GM19328 (cell line): ENCODE results near the gene AMN1.
"Not testable (repeated sequence)": the region's sequence is repeated elsewhere in the genome, so short reads cannot be mapped to it uniquely, and the experiment has no call there.

Experiments used
- ATAC-seq: cut with Tn5 transposase; IDR thresholded peaks from one replicate; pipeline ENCODE4 v1.9.1; 2021; ENCODE audit warnings: mild to moderate bottlenecking, moderate library complexity; ENCODE audit not compliant: unreplicated experiment

Gene AMN1

GRCh38 chr12:31728917-31729640 is at the start of gene AMN1:
Gene AMN1, minus strand, starts transcription at chr12:31729021. Its CDS starts 13 bp downstream, at chr12:31729008.
- ATAC-seq = peak; percentile 98

DNA sequence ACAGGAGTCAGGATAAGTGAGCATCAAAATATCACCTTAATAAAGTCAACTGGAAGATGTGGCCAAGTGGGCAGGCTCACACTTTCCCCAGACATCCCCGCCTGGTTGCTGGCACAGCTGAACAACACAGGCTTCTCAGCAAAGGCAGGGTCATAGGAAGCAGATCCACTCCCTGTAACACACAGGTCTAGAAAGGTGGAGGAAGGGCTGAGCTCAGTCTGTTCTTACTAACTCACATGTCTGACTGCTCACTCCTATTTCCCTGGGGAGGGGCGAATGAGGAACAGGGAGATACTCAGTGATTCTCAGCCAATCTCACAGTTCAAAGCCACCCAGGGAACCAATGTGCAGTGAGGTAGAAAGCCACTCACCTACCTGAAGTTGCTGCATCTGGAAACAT is 45.0 kb upstream of the AMN1 start:
- peak; percentile 49 for ATAC-seq

- no peak for ATAC-seq
Measured at GRCh38 chr12:31773223-31773750, 44.5 kb upstream of the AMN1 start.

GRCh38 chr12:31772685-31773222 is 43.9 kb upstream of the AMN1 start:
- no peak for ATAC-seq

- no peak for ATAC-seq
Measured at GRCh38 chr12:31772186-31772585, 43.4 kb upstream of the AMN1 start.

GRCh38 chr12:31768046-31768445 is 39.2 kb upstream of the AMN1 start:
- ATAC-seq = no peak

DNA sequence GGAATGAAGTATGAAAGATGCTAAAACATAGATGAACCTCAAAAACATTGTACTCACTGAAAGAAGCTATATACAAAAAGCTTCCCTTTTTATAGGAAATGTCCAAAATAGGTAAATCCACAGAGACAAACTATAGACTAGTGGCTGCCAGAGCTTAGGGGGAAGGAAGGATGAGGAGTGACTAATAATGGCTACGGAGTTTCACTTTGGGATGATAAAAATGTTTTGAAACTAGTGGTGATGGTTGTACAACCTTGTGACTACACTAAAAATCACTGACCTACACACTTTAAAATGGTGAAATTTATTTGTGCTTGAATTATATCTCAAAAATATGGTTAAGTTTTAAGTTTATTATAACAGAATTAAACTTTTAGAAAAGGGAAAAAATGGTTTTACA is 37.1 kb upstream of the AMN1 start:
- ATAC-seq = no peak

DNA sequence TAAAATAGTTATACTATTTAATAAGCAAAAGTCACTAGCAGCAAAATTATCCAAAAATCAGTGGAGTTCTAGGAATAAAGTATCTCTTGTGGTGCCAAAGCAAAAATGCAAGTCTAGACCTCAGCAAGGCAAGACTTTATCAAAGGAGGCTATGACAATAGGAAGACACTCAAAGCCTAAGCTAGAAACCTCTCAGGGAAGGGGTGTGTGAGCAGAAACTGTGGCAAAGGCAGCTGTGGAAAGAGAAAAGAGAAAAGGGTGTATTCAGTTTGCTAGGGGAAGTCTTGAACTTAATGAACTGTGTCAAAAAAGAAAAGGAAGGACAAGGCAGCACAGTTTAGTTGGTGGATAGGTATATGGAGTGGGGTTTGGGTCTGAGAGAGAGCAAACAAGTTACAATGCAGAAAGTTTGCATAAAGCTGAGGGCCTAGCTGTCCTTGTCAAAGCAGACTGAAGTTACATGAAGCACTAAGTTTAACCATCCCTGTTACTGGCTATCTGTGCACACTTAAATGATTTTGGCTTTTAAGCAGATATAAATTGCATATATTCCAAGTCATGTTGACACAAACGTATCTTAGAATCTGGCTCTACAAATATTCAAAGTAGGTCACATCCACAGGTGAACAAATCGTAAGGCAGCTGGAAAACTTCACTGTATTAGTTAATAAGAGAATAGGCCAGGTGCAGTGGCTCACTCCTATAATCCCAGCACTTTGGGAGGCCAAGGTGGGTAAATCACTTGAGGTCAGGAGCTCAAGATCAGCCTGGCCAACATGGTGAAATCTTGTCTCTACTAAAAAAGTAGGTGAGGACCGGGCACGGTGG is 31.0 kb upstream of the AMN1 start:
- no peak for ATAC-seq

GRCh38 chr12:31758297-31758696 is 29.5 kb upstream of the AMN1 start:
- ATAC-seq = not testable (repeated sequence)

GRCh38 chr12:31756977-31757420 is 28.2 kb upstream of the AMN1 start:
- no peak for ATAC-seq

- no peak for ATAC-seq
Measured at GRCh38 chr12:31752450-31752849, 23.6 kb upstream of the AMN1 start.

DNA sequence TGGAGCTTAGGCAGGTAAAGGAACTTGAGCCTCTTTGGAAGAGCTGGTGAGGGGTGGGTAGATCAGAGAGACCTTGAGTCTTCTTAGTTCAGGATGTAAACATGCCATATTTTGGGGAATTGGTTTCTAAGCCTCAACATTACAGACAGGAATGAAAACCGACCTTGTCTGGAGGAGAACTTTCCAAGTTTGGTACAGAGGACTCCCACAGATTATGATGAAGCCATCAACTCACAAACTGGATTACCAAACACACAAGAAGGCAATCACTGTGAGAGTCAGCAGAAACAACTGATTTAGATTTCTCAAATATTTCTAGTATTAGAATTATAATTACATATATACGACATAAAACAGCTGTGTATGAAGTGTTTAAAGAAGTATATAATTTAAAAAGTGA is 22.3 kb upstream of the AMN1 start:
- ATAC-seq = no peak

DNA sequence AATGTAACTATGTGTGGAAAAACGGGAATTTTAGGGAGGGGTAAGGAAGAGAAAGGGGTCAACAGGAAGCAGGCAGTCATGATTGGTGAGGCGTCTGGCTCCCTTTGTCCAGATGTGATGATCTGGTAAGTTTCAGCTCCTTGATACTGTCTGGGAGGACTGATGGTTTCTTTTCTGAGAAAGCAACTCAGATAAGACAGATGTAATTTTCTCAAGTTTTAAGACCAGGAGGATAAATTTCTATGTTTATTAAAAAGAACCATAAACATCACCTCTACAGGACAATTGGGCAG is 21.9 kb upstream of the AMN1 start:
- no peak for ATAC-seq

DNA sequence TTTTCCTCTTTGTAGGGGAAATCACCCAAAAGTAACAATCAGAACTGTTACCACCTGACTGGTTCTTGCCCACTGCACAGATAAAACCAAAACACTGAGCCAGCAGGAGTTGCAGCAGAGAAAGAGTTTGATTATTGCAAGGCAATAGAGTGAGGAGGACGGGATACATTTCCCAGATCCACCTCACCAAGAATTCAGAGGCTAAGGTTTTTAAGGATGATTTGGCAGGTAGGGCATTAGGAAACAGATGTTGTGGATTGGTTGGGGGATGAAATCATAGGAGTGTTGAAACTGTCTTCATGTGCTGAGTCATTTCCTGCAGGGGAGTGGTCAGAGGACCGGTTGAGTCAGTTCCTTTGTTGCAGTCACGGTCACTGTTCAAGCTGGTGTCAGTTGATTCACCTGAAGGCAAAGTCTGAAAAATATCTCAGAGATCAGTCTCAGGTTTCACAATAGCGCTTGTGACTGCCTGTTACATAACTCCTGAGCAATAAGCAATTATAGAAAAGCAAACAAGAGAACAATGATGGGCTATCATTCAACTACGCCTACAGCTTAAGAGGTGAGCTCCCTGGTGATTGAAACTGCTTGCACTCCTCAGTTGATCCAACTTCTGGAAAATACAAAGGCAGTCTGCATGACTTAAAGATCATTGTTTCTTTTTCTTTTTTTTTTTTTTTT is 20.3 kb upstream of the AMN1 start:
- peak; percentile 78 for ATAC-seq

DNA sequence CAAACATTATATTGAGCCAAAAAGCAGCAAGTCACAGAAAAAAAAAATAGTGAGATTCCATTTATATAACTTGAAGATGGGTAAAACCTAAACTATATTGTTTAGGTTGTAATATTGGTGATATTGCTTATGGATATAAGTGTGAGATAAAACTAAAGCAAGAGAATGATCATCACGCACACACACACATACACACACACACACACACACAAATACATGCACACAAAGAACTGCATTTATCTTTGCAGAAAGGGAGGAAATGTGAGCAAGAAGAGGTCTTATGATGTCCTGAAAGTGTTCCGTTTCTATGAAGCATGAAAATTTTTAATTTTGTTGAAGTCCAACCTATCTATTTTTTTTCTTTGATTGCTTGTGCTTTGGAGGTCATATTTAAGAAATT is 16.4 kb upstream of the AMN1 start:
- no peak for ATAC-seq

DNA sequence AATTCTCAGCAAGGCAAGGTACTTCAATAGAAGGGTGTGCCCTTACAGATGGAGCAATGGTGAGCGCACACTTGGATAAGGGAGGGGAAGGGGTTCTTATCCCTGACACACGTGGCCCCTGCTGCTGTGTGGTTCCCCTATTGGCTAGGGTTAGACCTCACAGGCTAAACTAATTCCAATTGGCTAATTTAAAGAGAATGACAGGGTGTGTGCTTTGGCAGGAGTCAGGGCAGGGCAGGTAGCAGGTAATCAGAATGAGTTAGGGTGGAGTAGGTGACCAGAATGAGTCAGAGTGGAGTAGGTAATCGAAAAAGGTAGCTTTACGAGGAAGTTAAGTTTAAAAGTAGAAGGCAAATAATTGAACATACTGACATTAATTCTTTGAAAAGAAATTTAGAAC is 15.5 kb upstream of the AMN1 start:
- not testable (repeated sequence) for ATAC-seq

GRCh38 chr12:31742891-31743290 is 14.1 kb upstream of the AMN1 start:
- no peak for ATAC-seq

- no peak for ATAC-seq
Measured at GRCh38 chr12:31740628-31741027, 11.8 kb upstream of the AMN1 start.

DNA sequence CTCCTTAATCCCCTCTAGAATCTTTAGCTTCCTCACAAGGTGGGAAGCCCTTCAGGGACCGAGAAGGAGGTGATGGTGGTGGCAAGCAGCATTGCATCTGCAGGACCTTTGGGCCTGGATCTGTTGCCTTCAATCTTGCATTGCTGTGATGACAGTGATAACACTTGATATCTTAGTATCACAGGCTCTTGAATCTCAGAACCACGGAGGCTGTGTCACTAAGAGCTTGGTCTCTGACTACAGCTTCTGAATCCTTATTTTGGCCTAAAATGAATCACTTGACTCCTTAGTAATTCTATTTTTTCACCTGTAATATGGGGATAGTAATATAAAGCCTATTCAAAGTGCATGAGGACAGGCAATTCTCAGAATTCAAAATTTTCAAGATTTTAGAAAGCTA is 8.9 kb upstream of the AMN1 start:
- no peak for ATAC-seq

DNA sequence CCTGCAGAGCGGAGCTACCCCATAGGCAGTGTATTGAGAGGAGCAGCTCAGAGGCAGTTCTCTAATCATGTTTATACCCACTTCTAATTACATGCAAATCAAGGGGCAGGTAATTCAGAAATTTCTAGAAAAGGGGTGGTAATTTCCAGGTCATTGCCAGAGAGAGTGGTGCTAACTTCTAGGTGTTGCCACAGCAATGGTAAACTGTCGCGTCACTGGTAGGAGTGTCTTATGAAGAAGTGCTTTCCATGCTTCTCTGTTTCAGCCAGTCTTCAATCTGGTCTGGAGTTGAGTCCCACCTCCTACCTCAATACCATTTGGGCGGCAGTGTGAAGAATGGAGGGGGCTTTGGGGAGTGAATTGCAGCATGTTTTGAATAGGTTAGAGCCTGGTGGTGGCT is 8.5 kb upstream of the AMN1 start:
- ATAC-seq = no peak

DNA sequence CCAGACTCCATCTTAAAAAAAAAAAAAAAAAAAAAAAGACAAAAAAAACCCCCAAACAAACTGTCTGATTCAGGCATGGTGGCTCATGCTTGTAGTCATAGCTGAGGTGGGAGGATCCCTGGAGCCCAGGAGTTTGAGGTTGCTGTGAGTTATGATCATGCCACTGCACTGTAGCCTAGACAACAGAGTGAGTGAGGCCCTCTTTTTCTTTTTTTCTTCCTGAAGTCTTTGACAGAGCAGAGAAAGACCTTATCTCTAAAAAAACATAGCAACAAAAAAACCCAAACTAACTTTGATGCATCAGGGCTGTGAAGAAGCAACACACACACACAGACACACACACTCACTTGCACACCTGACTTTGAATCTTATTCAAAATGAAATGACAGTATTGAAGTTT is 7.7 kb upstream of the AMN1 start:
- no peak for ATAC-seq
